OCI-LY7 (cell line): ENCODE data around the gene ESR2. TPM values are rescaled to one million over a fixed set of nuclear protein-coding genes. Genes with fewer than 3 reads are reported as not detected.

Experiments used
- BruUV-seq: library from RNA; stranded (reverse); fragments of 400-500 nt; replicated peaks from 2 replicates; lab custom pipeline; 2021; lab: Mats Ljungman, UMichigan
- CTCF ChIA-PET: fragments of 300-600 bp; sonication (Branson Sonifier 250); formaldehyde crosslinking; loops from one replicate; lab custom pipeline; 2022; ENCODE audit warnings: antibody characterized with exemption; ENCODE audit not compliant: unreplicated experiment; lab: Charles Lee
- POLR2A ChIA-PET: fragments of 300-600 bp; sonication (Branson Sonifier 250); formaldehyde crosslinking; loops from one replicate; lab custom pipeline; 2022; ENCODE audit warnings: antibody characterized with exemption; lab: Charles Lee
- DNase-seq: peaks from one replicate; pipeline ENCODE4 v3.0.0-alpha.2; 2015; ENCODE audit warnings: low spot score
- H2AFZ ChIP-seq: fragments of 200-600 bp; sonication (generic), shearing (Covaris generic); 2 replicates; pipeline ENCODE4 v1.6.1; 2014; ENCODE audit warnings: mild to moderate bottlenecking, antibody characterized with exemption, low read length, moderate library complexity
- H3K27ac ChIP-seq: fragments of 200-600 bp; sonication (generic); 2 replicates; pipeline ENCODE4 v1.5.1; 2014; ENCODE audit warnings: mixed run types, low read depth, mild to moderate bottlenecking, moderate library complexity, low read length, inconsistent platforms; ENCODE audit not compliant: poor library complexity, severe bottlenecking
- H3K36me3 ChIP-seq: fragments of 200-600 bp; sonication (generic); 2 replicates; pipeline ENCODE4 v1.6.1; 2014; ENCODE audit warnings: mild to moderate bottlenecking, antibody characterized with exemption, low read length, moderate library complexity, mixed read lengths; ENCODE audit not compliant: insufficient read depth
- H3K4me1 ChIP-seq: fragments of 200-600 bp; sonication (generic); 2 replicates; pipeline ENCODE4 v1.5.1; 2014; ENCODE audit warnings: mild to moderate bottlenecking, low read length; ENCODE audit not compliant: insufficient read depth, poor library complexity, severe bottlenecking
- H3K4me2 ChIP-seq: fragments of 200-600 bp; sonication (generic); 2 replicates; pipeline ENCODE4 v1.6.1; 2014; ENCODE audit warnings: mild to moderate bottlenecking, low read length
- H3K4me3 ChIP-seq: fragments of 200-600 bp; sonication (generic); 2 replicates; pipeline ENCODE4 v1.5.1; 2014; ENCODE audit warnings: mild to moderate bottlenecking, low read depth, low read length; ENCODE audit not compliant: poor library complexity, severe bottlenecking
- H3K79me2 ChIP-seq: fragments of 200-600 bp; sonication (generic); 2 replicates; pipeline ENCODE4 v1.6.1; 2016; ENCODE audit warnings: low read depth, mild to moderate bottlenecking, low read length, moderate library complexity, mixed read lengths; ENCODE audit not compliant: insufficient read depth
- H3K9me2 ChIP-seq: fragments of 200-600 bp; sonication (generic); 2 replicates; pipeline ENCODE4 v1.6.1; 2016; ENCODE audit warnings: mild to moderate bottlenecking, low read length, mixed read lengths; ENCODE audit not compliant: insufficient read depth
- H3K9me3 ChIP-seq: fragments of 200-600 bp; sonication (generic); 2 replicates; pipeline ENCODE4 v1.6.1; 2014; ENCODE audit warnings: mild to moderate bottlenecking, mixed run types, low read length, mixed read lengths
- H4K20me1 ChIP-seq: fragments of 200-600 bp; sonication (generic); 2 replicates; pipeline ENCODE4 v1.6.1; 2014; ENCODE audit warnings: mild to moderate bottlenecking, antibody characterized with exemption, low read length, moderate library complexity, mixed read lengths; ENCODE audit not compliant: insufficient read depth
- EZH2phosphoT487 ChIP-seq: fragments of 200-600 bp; sonication (generic); IDR thresholded peaks from 2 replicates; pipeline ENCODE4 v1.6.1; 2018; ENCODE audit warnings: low read depth, borderline replicate concordance, mild to moderate bottlenecking, mixed run types, antibody characterized with exemption, low read length, moderate library complexity, mixed read lengths
- intact Hi-C: fragments of 100-400 bp; cut with micrococcal nuclease; formaldehyde crosslinking; loops from one replicate; pipeline ENCODE4 v1.10.0; 2022; ENCODE audit not compliant: unreplicated experiment
- total RNA-seq, 2 experiments: library from RNA; depleted of rRNA in 1 of 2; stranded (reverse); fragments of >200 nt in 1 of 2; shearing (Covaris generic) in 1 of 2; gene quantifications; 2 replicates each; pipeline ENCODE4 v1.2.3, GENCODE V29; 2014 to 2022
- TF ChIP-seq, protein P1 (sequence below): fragments of 200-600 bp; sonication (generic); conservative IDR thresholded peaks from 2 replicates; pipeline ENCODE4 v1.5.1; 2014; ENCODE audit warnings: mild to moderate bottlenecking, antibody characterized with exemption, low read length, moderate library complexity, mixed read lengths

ESR2 gene
- total RNA-seq, 2 experiments from 2014 or later = 13.4 to 37.7 TPM

DNA sequence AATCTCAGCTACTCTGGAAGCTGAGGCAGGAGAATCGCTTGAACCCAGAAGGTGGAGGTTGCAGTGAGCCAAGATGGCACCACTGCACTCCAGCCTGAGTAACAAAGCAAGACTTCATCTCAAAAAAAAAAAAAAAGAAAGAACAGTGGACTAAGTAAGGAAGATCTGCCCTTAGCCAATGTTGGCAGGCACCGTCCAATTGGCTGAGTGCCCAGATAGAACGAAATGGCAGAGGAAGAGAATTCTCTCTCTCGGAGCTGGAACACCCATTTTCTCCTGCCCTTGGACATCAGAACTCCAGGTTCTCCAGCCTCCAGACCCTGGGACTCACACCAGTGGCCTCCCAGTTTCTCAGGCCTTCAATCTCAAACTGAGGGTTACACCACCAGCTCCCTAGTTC, 49.9 kb downstream of the ESR2 start:
- BruUV-seq = no TSS peak

DNA sequence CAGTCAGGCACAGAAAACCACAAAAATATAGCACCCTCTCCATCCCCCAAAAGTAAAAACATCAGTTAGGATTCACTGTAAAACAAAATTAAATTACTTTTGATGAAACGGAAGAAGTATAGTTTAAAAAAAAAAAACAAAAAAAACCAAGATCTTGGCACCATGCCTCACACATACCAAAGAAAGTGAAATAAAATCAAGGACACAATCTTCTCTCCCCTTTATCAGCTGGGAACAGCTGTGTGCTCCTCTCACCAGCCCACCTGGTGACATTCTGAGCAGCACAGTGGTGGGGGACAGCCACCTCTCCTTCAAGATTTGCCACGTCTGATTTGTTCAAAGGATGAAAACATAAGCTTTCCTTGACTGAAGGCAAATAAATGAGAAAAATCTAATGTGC, 55.5 kb downstream of the ESR2 start:
- H4K20me1 ChIP-seq = no peaks in the 10 kb centered on the region
- H2AFZ ChIP-seq = peak overlapping the region; percentile 81
- H3K4me2 ChIP-seq = peak overlapping the region; percentile 29
- H3K4me1 ChIP-seq = peaks cover 46% of the 10 kb centered on the region
- ChIA-PET CTCF (no interaction called here), POLR2A (interaction anchor here (0.7 to 3.3 kb wide), 3 partner anchors 10 to 217 kb away, joined by 3 to 16 read pairs (median 3); no protein-coding TSS in a partner anchor)
- H3K79me2 ChIP-seq = peaks cover 13% of the 10 kb centered on the region
- H3K9me2 ChIP-seq = no peaks in the 10 kb centered on the region
- H3K4me3 ChIP-seq = no peak overlapping the region
- no peak for DNase-seq
- TF ChIP-seq, protein P1, sequence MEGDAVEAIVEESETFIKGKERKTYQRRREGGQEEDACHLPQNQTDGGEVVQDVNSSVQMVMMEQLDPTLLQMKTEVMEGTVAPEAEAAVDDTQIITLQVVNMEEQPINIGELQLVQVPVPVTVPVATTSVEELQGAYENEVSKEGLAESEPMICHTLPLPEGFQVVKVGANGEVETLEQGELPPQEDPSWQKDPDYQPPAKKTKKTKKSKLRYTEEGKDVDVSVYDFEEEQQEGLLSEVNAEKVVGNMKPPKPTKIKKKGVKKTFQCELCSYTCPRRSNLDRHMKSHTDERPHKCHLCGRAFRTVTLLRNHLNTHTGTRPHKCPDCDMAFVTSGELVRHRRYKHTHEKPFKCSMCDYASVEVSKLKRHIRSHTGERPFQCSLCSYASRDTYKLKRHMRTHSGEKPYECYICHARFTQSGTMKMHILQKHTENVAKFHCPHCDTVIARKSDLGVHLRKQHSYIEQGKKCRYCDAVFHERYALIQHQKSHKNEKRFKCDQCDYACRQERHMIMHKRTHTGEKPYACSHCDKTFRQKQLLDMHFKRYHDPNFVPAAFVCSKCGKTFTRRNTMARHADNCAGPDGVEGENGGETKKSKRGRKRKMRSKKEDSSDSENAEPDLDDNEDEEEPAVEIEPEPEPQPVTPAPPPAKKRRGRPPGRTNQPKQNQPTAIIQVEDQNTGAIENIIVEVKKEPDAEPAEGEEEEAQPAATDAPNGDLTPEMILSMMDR = no peak
- TF ChIP-seq EZH2phosphoT487 = no peak
- peak overlapping the region; percentile 9 for H3K27ac ChIP-seq
- peaks cover 10% of the 10 kb centered on the region; the same call in 1 of the 2 replicates for H3K9me3 ChIP-seq
- no peaks in the 10 kb centered on the region for H3K36me3 ChIP-seq
- intact Hi-C loops = loop anchor here (5.0 to 10.0 kb wide), 5 partner anchors 149 to 1114 kb away; partner anchors contain the start of genes MTHFD1 and SGPP1
- no TSS peak for BruUV-seq

More for the DNA sequence above, 49.9 kb downstream of the ESR2 start:
- H3K9me2 ChIP-seq = no peaks in the 10 kb centered on the region
- peaks cover 16% of the 10 kb centered on the region for H3K4me1 ChIP-seq
- H2AFZ ChIP-seq = no peak overlapping the region
- intact Hi-C loops = no loop called here
- no peak overlapping the region for H3K27ac ChIP-seq
- H4K20me1 ChIP-seq = no peaks in the 10 kb centered on the region
- H3K9me3 ChIP-seq = peaks cover 10% of the 10 kb centered on the region; the same call in 1 of the 2 replicates
- no peaks in the 10 kb centered on the region for H3K79me2 ChIP-seq
- TF ChIP-seq EZH2phosphoT487 = no peak
- TF ChIP-seq, protein P1 = no peak
- CTCF ChIA-PET = no interaction called here
- H3K4me3 ChIP-seq = no peak overlapping the region
- DNase-seq = no peak
- no peaks in the 10 kb centered on the region; the same call in 1 of the 2 replicates for H3K36me3 ChIP-seq
- no peak overlapping the region for H3K4me2 ChIP-seq
- POLR2A ChIA-PET = no interaction called here

DNA sequence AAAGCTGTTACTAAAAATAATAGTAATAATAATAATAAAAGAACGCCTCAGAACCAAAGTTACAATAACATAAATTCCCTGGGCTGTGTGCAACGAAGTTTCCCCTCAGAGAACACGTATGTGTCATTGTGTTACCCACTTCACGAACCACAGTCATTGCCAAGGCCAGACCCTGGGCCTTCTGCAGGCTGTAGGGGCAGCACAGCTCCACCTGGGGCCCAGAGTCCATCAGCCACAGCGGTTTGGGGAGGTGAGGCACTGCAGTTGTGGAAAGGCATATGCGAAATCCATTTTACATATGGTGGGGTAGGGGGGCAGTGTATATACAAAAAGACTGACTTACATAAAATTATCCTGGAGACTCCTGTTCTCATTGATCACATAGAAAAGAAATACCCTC, 56.1 kb downstream of the ESR2 start:
- Histone ChIP-seq H3K27ac (peak overlapping the region; percentile 9), H3K4me1 (peaks cover 46% of the 10 kb centered on the region), H3K9me3 (peaks cover 6% of the 10 kb centered on the region; the same call in 1 of the 2 replicates), H3K4me2 (peak overlapping the region; percentile 29), H3K36me3 (no peaks in the 10 kb centered on the region), H4K20me1 (no peaks in the 10 kb centered on the region), H3K4me3 (no peak overlapping the region), H2AFZ (peak overlapping the region; percentile 81; the same call in 1 of the 2 replicates), H3K79me2 (peaks cover 18% of the 10 kb centered on the region), H3K9me2 (no peaks in the 10 kb centered on the region)
- TF ChIP-seq, protein P1 = 0 out of 2 replicates have a peak, but pooled peaks have one; percentile 35
- TF ChIP-seq EZH2phosphoT487 = no peak
- ChIA-PET POLR2A (interaction anchor here (0.6 to 3.3 kb wide), 6 partner anchors 11 to 652 kb away, joined by 3 to 16 read pairs (median 4); no protein-coding TSS in a partner anchor), CTCF (no interaction called here)
- no TSS peak for BruUV-seq
- intact Hi-C loops = loop anchor here (5.0 to 10.0 kb wide), 5 partner anchors 149 to 1114 kb away; partner anchors contain the start of genes MTHFD1 and SGPP1
- DNase-seq = peak; percentile 20
